ENCODE data around the gene BMAL1.

GRCh38 chr11:13433437-13433836, 155.8 kb downstream of the BMAL1 start:
- TF ChIP-seq POLR2A (IDR thresholded peaks at IDR 0.05) (no peak), CTCF (IDR thresholded peaks at IDR 0.05) (no peak)
